ENCODE data around the gene HS3ST3A1. TPM values are rescaled to one million over a fixed set of nuclear protein-coding genes. Genes with fewer than 3 reads are reported as not detected.

The HS3ST3A1 gene
- total and polyA plus RNA-seq, 9 donors, result 2.2 to 41.4 (median 10.7) TPM

- no peak overlapping the region for H3K27ac ChIP-seq
- intact Hi-C loops (cut with DNase I), result no loop called here
- no peak overlapping the region for H3K4me3 ChIP-seq
- DNase-seq, result peak in 1 of 5 donors; percentile 63
- no peaks in the 10 kb centered on the region for H3K27me3 ChIP-seq
- 77 to 81% (median 78%) methylated on average over 14 of the region's 14 CpGs for WGBS, 3 donors
- no peak for TF ChIP-seq CTCF (IDR thresholded peaks at IDR 0.05)
- H3K36me3 ChIP-seq, result no peaks in the 10 kb centered on the region
- H3K4me1 ChIP-seq (ENCODE audit: insufficient read depth), result no peaks in the 10 kb centered on the region
- H3K9me3 ChIP-seq, result no peaks in the 10 kb centered on the region
These were observed 40.0 kb downstream of the HS3ST3A1 start for GRCh38 chr17:13561606-13562270.

- TF ChIP-seq CTCF (IDR thresholded peaks at IDR 0.05), result no peak
- no peak for TF ChIP-seq EP300 (IDR thresholded peaks at IDR 0.05)
- TF ChIP-seq POLR2A (IDR thresholded peaks at IDR 0.05), result no peak
- H3K36me3 ChIP-seq, result no peaks in the 10 kb centered on the region
- WGBS, 3 donors, result 42 to 83% (median 66%) methylated on average over 1 of the region's 1 CpG
- H3K4me3 ChIP-seq, result no peak overlapping the region
- H3K4me1 ChIP-seq (ENCODE audit: insufficient read depth), result no peaks in the 10 kb centered on the region
- H3K9me3 ChIP-seq, result no peaks in the 10 kb centered on the region
- no peaks in the 10 kb centered on the region for H3K27me3 ChIP-seq
- intact Hi-C loops (cut with DNase I), result no loop called here
- DNase-seq, result no peak
- H3K27ac ChIP-seq, result no peak overlapping the region
These were observed 40.8 kb downstream of the HS3ST3A1 start for GRCh38 chr17:13560935-13561334.

- Histone ChIP-seq H3K27ac (no peak overlapping the region), H3K4me3 (no peak overlapping the region), H3K4me1 (ENCODE audit: insufficient read depth) (no peaks in the 10 kb centered on the region), H3K27me3 (no peaks in the 10 kb centered on the region), H3K36me3 (no peaks in the 10 kb centered on the region), H3K9me3 (no peaks in the 10 kb centered on the region)
- no peak for DNase-seq
- 44 to 65% (median 53%) methylated on average over 3 of the region's 3 CpGs for WGBS, 3 donors
- intact Hi-C loops (cut with DNase I), result no loop called here
- TF ChIP-seq POLR2A (IDR thresholded peaks at IDR 0.05) (no peak), CTCF (IDR thresholded peaks at IDR 0.05) (no peak), EP300 (IDR thresholded peaks at IDR 0.05) (no peak)
These were observed 43.1 kb downstream of the HS3ST3A1 start for GRCh38 chr17:13558588-13558987.

- intact Hi-C loops (cut with DNase I), result no loop called here
- Histone ChIP-seq H3K27ac (no peak overlapping the region), H3K4me1 (ENCODE audit: insufficient read depth) (no peaks in the 10 kb centered on the region), H3K27me3 (no peaks in the 10 kb centered on the region), H3K4me3 (no peak overlapping the region), H3K36me3 (no peaks in the 10 kb centered on the region), H3K9me3 (no peaks in the 10 kb centered on the region)
- no peak for DNase-seq
- no peak for TF ChIP-seq CTCF (IDR thresholded peaks at IDR 0.05)
- TF ChIP-seq POLR2A (IDR thresholded peaks at IDR 0.05), result no peak
- 81 to 90% (median 83%) methylated on average over 6 of the region's 6 CpGs for WGBS, 3 donors
These were observed 44.7 kb downstream of the HS3ST3A1 start for GRCh38 chr17:13557077-13557476.
